Sciatic nerve (tissue), 2 donors: Measurements from ENCODE around the gene SERINC5. TPM values are rescaled to one million over a fixed set of nuclear protein-coding genes. Genes with fewer than 3 reads are reported as not detected.
A peak's percentile ranks its signal among the peaks of the same experiment; 100 is the strongest.
"Not testable (repeated sequence)": the region's sequence is repeated elsewhere in the genome, so short reads cannot be mapped to it uniquely, and the experiment has no call there.

Experiments used
- ATAC-seq: fragments of 200-7000 bp; cut with Tn5 transposase; one replicate; pipeline ENCODE4 v1.9.1; 2020; ENCODE audit warnings: mild to moderate bottlenecking, moderate library complexity
- DNase-seq: peaks from one replicate; pipeline ENCODE4 v3.0.0-alpha.2; 2020; ENCODE audit warnings: low spot score
- intact Hi-C: fragments of 100-400 bp; cut with DNase I; formaldehyde crosslinking; loops from one replicate; pipeline ENCODE4 v1.14.2; 2022
- total RNA-seq: library from RNA; stranded (reverse); fragmentation: NEBNext Ultra II Directional; extraction: Animal tissue kit (Norgen Biotek cat#: 25700); gene quantifications from one replicate; pipeline ENCODE4 v1.2.1, GENCODE V29; 2021
- donor health status: DM: no; HTN: no; CAD: no.
- donor health status: DM: no; HTN: no; CAD: no.

SERINC5 gene
- total RNA-seq: 70.2 TPM

- DNase-seq: peak; percentile 93
- intact Hi-C loops: loop anchor here (10.0 kb wide), 1 partner anchor 111 kb away; no protein-coding TSS in a partner anchor
- peak; percentile 92 for ATAC-seq
Observed at GRCh38 chr5:80255811-80256712, at the start of gene SERINC5. TSS of gene SERINC5 (minus strand) at chr5:80256048. CDS start at chr5:80255922, 126 bp downstream.

- ATAC-seq: no peak
- intact Hi-C loops: loop anchor here (10.0 kb wide), 1 partner anchor 208 kb away; no protein-coding TSS in a partner anchor
- DNase-seq: no peak
Observed at GRCh38 chr5:80302636-80303035, 46.8 kb upstream of the SERINC5 start.

- intact Hi-C loops: loop anchor here (10.0 kb wide), 1 partner anchor 207 kb away; no protein-coding TSS in a partner anchor
- DNase-seq, ATAC-seq: not testable (repeated sequence)
Observed at GRCh38 chr5:80301342-80301741, 45.5 kb upstream of the SERINC5 start.

DNA sequence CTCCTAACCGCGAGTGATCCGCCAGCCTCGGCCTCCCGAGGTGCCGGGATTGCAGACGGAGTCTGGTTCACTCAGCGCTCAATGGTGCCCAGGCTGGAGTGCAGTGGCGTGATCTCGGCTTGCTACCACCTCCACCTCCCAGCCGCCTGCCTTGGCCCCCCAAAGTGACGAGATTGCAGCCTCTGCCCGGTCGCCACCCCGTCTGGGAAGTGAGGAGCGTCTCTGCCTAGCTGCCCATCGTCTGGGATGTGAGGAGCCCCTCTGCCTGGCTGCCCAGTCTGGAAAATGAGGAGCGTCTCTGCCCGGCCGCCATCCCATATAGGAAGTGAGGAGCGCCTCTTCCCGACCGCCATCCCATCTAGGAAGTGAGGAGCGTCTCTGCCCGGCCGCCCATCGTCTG is 44.9 kb upstream of the SERINC5 start:
- ATAC-seq, DNase-seq: not testable (repeated sequence)
- intact Hi-C loops: loop anchor here (10.0 kb wide), 1 partner anchor 206 kb away; no protein-coding TSS in a partner anchor

DNA sequence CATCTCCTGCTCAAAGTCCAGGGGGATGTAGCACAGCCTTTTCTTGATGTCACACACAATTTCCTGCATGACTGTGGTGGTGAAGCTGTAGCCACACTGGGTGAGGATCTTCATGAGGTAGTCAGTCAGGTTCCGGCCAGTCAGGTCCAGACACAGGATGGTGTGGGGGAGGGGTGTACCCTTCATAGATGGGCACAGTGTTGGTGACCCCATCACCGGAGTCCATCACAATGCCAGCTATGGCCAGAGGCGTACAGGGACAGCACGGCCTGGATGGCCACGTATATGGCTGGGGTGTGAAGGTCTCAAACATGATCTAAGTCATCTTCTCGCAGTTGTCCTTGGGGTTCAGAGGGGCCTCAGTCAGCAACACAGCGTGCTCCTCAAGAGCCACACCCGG is 44.3 kb upstream of the SERINC5 start:
- no peak for DNase-seq
- intact Hi-C loops: loop anchor here (10.0 kb wide), 1 partner anchor 205 kb away; no protein-coding TSS in a partner anchor
- ATAC-seq: no peak

DNA sequence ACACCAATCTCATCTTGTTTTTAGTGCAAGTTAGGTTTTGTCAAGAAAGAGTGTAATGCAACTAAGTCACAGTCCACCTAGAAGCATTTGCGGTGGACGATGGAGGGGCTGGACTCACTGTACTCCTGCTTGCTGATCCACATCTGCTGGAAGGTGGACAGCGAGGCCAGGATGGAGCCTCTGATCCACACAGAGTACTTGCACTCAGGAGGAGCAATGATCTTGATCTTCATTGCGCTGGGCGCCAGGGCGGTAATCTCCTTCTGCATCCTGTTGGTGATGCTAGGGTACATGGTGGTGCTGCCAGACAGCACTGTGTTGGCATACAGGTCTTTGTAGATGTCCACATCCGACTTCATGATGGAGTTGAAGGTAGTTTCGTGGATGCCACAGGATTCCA is 43.8 kb upstream of the SERINC5 start:
- intact Hi-C loops: no loop called here
- DNase-seq (no peak), ATAC-seq (no peak)

- DNase-seq (no peak), ATAC-seq (no peak)
- intact Hi-C loops: no loop called here
Observed at GRCh38 chr5:80296121-80296520, 40.3 kb upstream of the SERINC5 start.

DNA sequence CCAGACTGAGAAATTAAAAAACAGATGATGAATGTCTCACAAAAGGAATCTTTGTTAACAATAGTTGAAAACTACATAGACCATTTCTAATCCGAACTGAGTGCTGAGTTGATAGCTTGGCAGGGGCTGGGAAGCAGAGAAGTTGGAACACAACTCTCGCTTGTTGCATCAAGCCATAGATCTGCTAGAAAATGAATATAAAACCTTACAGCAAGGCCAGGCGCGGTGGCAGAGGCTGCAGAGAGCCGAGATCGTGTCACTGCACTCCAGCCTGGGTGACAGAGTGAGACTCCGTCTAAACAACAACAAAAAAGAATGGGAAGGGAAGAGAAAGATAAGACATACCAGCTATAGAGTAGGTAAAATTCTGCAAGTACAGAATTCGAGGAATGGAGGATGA is 35.9 kb upstream of the SERINC5 start:
- no peak for DNase-seq
- ATAC-seq: no peak
- intact Hi-C loops: no loop called here

DNA sequence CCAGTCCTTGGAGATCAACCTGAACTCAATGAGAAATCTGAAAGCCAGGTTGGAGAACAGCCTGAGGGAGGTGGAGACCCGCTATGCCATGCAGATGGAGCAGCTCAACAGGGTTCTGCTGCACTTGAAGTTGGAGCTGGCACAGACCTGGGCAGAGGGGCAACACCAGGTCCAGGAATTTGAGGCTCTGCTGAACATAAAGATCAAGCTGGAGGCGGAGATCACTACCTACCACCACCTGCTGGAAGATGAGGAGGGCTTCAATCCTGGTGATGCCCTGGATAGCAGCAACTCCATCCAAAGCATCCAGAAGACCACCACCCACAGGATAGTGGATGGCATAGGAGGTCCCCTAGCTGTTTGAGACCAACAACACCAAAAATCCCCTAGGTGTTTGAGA is 33.5 kb upstream of the SERINC5 start:
- no peak for ATAC-seq
- intact Hi-C loops: no loop called here
- no peak for DNase-seq

GRCh38 chr5:80288177-80288576 is 32.3 kb upstream of the SERINC5 start:
- no peak for DNase-seq
- intact Hi-C loops: no loop called here

DNA sequence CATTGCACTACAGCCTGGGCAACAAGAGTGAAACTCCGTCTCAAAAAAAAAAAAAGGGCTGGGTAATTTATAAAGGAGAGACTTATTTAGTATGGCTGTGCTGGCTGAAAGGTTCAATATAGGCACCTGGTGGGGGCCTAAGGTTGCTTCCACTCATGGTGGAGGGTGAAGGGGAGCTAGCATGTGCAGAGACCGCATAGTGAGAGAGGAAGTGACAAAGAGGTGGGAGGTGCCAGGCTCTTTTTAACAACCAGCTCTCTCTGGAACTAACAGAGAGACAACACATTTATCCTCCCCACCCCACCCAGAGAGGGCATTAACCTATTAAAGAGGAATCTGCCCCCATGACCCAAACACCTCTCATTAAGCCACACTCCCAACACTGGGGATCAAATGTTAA is 28.9 kb upstream of the SERINC5 start:
- intact Hi-C loops: no loop called here
- no peak for DNase-seq
- ATAC-seq: no peak

More at GRCh38 chr5:80288177-80288576, 32.3 kb upstream of the SERINC5 start:
- no peak for ATAC-seq

- intact Hi-C loops: no loop called here
- no peak for DNase-seq
- no peak for ATAC-seq
Observed at GRCh38 chr5:80283360-80283759, 27.5 kb upstream of the SERINC5 start.

DNA sequence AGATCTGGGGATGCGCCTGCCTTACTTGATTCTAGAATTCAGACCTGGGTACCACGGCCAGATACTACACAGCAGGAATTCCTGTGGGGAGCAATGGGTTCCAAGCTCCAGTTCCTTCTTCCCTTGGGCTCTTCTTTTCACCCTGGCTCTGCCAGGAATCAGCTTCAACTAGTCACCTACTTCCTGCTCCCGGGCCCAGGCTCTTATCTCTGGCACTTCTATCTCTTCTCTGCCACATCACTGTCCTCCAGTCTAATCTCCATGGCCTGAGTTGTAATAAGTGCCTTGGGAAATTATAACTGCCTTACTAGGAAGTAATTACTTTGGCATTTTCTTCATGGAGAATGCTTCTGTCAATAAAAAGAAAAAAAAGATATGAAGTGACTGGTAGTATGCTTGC is 26.2 kb upstream of the SERINC5 start:
- no peak for ATAC-seq
- no peak for DNase-seq
- intact Hi-C loops: no loop called here

DNA sequence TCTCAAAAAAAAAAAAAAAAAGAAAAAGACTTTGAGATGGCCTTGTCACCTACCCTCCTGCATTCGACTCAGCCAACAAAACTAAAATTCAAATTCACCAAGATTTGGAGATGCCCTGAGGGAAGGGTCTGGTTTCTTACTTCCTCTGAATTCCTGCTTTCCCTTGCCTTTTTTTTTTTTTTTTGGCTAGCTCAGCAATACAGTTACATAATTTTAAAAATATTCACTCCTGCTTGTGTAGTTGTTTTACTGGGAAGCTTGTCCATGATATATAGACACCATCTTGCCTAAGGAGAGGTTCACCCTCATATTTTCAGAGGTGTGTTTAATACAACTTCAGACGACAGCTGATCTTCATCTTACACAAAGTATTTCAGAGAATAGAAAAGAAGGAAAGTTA is 21.3 kb upstream of the SERINC5 start:
- no peak for DNase-seq
- intact Hi-C loops: loop anchor here (10.0 kb wide), 1 partner anchor 182 kb away; no protein-coding TSS in a partner anchor
- no peak for ATAC-seq

DNA sequence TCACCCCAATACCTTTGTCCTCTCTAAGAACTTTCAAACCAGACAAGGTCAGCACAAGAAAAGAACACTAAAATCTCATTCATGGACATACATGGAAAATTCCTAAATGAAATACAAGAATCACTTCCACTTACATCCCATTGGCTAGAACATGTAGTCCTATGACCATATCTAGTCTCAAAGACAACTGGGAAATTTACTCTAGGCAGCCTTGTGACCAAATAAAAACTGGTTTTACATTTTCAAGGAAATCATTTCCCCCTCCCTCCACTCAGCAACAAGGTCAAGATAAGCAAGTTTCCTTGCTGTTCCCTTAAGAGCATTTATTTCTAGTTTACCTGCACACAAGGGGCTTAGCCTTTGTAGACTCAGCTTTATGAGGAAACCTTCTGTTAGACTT is 20.3 kb upstream of the SERINC5 start:
- DNase-seq (no peak), ATAC-seq (no peak)
- intact Hi-C loops: loop anchor here (10.0 kb wide), 1 partner anchor 181 kb away; no protein-coding TSS in a partner anchor

DNA sequence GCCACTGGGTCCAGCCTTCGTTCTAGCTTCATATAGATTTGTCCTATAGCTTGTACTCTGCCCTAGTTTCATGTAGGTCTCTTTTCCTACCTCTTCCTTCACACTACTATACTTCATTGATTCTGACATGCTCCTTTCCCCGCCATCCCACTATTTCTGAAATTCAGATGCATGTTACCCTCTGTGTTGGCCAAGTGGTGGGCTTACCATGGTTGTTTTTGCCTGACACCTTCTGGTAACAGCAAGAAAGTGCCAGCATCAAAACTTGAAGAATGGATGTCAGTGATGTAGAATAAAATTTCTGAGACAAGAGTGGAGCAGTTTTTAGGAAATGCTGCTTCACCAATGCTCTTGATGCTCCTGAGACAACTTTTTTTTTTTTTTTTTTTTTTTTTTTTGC is 19.5 kb upstream of the SERINC5 start:
- ATAC-seq (peak; percentile 65), DNase-seq (no peak)
- intact Hi-C loops: loop anchor here (10.0 kb wide), 1 partner anchor 181 kb away; no protein-coding TSS in a partner anchor

- intact Hi-C loops: loop anchor here (10.0 kb wide), 1 partner anchor 176 kb away; no protein-coding TSS in a partner anchor
- not testable (repeated sequence) for DNase-seq, ATAC-seq
Observed at GRCh38 chr5:80270543-80270942, 14.7 kb upstream of the SERINC5 start.

DNA sequence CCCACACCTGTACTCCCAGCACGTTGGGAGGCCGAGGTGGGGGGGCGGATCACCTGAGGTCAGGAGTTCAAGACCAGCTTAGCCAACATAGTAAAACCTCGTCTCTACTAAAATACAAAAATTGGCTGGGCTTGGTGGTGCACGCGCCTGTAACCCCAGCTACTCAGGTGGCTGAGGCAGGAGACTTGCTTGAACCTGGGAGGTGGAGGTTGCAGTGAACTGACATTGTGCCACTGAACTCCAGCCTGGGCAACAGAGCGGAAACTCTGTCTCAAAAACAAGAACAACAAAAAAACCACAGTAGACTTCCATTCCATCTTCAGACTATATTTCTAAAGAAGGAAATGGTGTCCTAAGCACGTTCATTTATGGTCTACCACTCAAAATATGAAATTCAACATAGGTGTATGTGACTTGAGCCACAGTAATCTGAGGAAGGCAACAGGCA is 14.2 kb upstream of the SERINC5 start:
- ATAC-seq (no peak), DNase-seq (no peak)
- intact Hi-C loops: loop anchor here (10.0 kb wide), 1 partner anchor 175 kb away; no protein-coding TSS in a partner anchor

GRCh38 chr5:80268916-80269315 is 13.1 kb upstream of the SERINC5 start:
- DNase-seq: no peak
- ATAC-seq: no peak
- intact Hi-C loops: no loop called here

- intact Hi-C loops: no loop called here
- DNase-seq: no peak
- no peak for ATAC-seq
Observed at GRCh38 chr5:80266566-80266965, 10.7 kb upstream of the SERINC5 start.
